Measurements from ENCODE around the gene PROM1. TPM values are rescaled to one million over a fixed set of nuclear protein-coding genes. Genes with fewer than 3 reads are reported as not detected.

PROM1 gene
- total RNA-seq, 1 experiment from 2014 or later, result 17.7 TPM

GRCh38 chr4:16119981-16120380, 36.2 kb upstream of the PROM1 start:
- ATAC-seq (no peak), DNase-seq (ENCODE audit: low read depth, low spot score) (no peak)
- Histone ChIP-seq H3K4me3 (replicated peaks in 1 of 2; ENCODE audit: low read depth in 1 of 2, low read length in 2 of 2) (no peak overlapping the region), H3K9ac (ENCODE audit: low read length) (no peak overlapping the region), H2AFZ (ENCODE audit: low read depth, low read length, poor library complexity, severe bottlenecking) (no peak overlapping the region), H3K27me3 (ENCODE audit: insufficient read depth, low read length) (0 out of 2 replicates have a peak, but pooled peaks cover 11% of the 10 kb centered on the region), H3K36me3 (ENCODE audit: control insufficient read depth in 1 of 2, insufficient read depth in 2 of 2, low read length in 2 of 2) (no peaks in the 10 kb centered on the region), H3K79me2 (ENCODE audit: insufficient read depth, low read length) (no peaks in the 10 kb centered on the region), H3K9me3 (ENCODE audit: control insufficient read depth in 1 of 2, insufficient read depth in 1 of 2, low read depth in 1 of 2, low read length in 2 of 2) (no peaks in the 10 kb centered on the region), H3K4me1 (ENCODE audit: control insufficient read depth in 1 of 2, insufficient read depth in 2 of 2, low read length in 2 of 2) (no peaks in the 10 kb centered on the region), H3K27ac (ENCODE audit: low read depth, low read length) (no peak overlapping the region), H4K20me1 (ENCODE audit: insufficient read depth) (no peaks in the 10 kb centered on the region), H3K4me2 (ENCODE audit: low read length) (no peak overlapping the region), H3K9me2 (ENCODE audit: insufficient read depth) (no peaks in the 10 kb centered on the region)
- TF ChIP-seq RAD21 (IDR thresholded peaks at IDR 0.05; ENCODE audit: low read depth) (no peak), ZNF274 (IDR thresholded peaks at IDR 0.05; ENCODE audit: low read depth, low read length) (no peak), POLR2AphosphoS5 (IDR thresholded peaks at IDR 0.05; ENCODE audit: low read depth, low read length) (no peak)
- intact Hi-C loops (cut with micrococcal nuclease), result no loop called here
- POLR2A ChIA-PET, result no interaction called here
- CTCF ChIA-PET, result no interaction called here
- no TSS peak for BruUV-seq (replicated peaks)
- RAD21 ChIA-PET (ENCODE audit: low non-redundant PET in 1 of 2, low total read pairs in 2 of 2, uncharacterized antibody in 2 of 2, unreplicated experiment in 2 of 2), result no interaction called here

GRCh38 chr4:16118090-16118489, 34.3 kb upstream of the PROM1 start:
- POLR2A ChIA-PET, result no interaction called here
- TF ChIP-seq SRF (IDR thresholded peaks at IDR 0.05; ENCODE audit: low read depth), result no peak
- TF ChIP-seq POLR2A (IDR thresholded peaks at IDR 0.05; ENCODE audit: borderline replicate concordance, extremely low read depth, insufficient read depth, insufficient read length), result no peak
- TF ChIP-seq JUND (IDR thresholded peaks at IDR 0.05), result no peak
- TF ChIP-seq ELF1 (IDR thresholded peaks at IDR 0.05; ENCODE audit: borderline replicate concordance, low read depth), result no peak
- no peak for TF ChIP-seq TCF7L2 (IDR thresholded peaks at IDR 0.05; ENCODE audit: borderline replicate concordance, extremely low read depth, insufficient read depth, insufficient read length)
- TF ChIP-seq REST (IDR thresholded peaks at IDR 0.05; ENCODE audit: low read depth), result no peak
- TF ChIP-seq MAX (IDR thresholded peaks at IDR 0.05), result no peak
- TF ChIP-seq SIN3A (IDR thresholded peaks at IDR 0.05; ENCODE audit: low read depth), result no peak

More at GRCh38 chr4:16118090-16118489, 34.3 kb upstream of the PROM1 start:
- Histone ChIP-seq H3K9me3 (ENCODE audit: control insufficient read depth in 1 of 2, insufficient read depth in 1 of 2, low read depth in 1 of 2, low read length in 2 of 2) (no peaks in the 10 kb centered on the region), H4K20me1 (ENCODE audit: insufficient read depth) (no peaks in the 10 kb centered on the region), H2AFZ (ENCODE audit: low read depth, low read length, poor library complexity, severe bottlenecking) (no peak overlapping the region), H3K4me3 (replicated peaks in 1 of 2; ENCODE audit: low read depth in 1 of 2, low read length in 2 of 2) (no peak overlapping the region), H3K27me3 (ENCODE audit: insufficient read depth, low read length) (0 out of 2 replicates have a peak, but pooled peaks cover 11% of the 10 kb centered on the region), H3K79me2 (ENCODE audit: insufficient read depth, low read length) (no peaks in the 10 kb centered on the region), H3K27ac (ENCODE audit: low read depth, low read length) (no peak overlapping the region), H3K36me3 (ENCODE audit: control insufficient read depth in 1 of 2, insufficient read depth in 2 of 2, low read length in 2 of 2) (no peaks in the 10 kb centered on the region), H3K4me2 (ENCODE audit: low read length) (no peak overlapping the region), H3K4me1 (ENCODE audit: control insufficient read depth in 1 of 2, insufficient read depth in 2 of 2, low read length in 2 of 2) (no peaks in the 10 kb centered on the region), H3K9ac (ENCODE audit: low read length) (no peak overlapping the region), H3K9me2 (ENCODE audit: insufficient read depth) (no peaks in the 10 kb centered on the region)
- no TSS peak for BruUV-seq (replicated peaks)
- ATAC-seq (no peak), DNase-seq (ENCODE audit: low read depth, low spot score) (no peak)
- ChIA-PET RAD21 (ENCODE audit: low non-redundant PET in 1 of 2, low total read pairs in 2 of 2, uncharacterized antibody in 2 of 2, unreplicated experiment in 2 of 2) (no interaction called here), CTCF (no interaction called here)
- intact Hi-C loops (cut with micrococcal nuclease), result no loop called here

Measured in HCT116 (cell line).